CD14-positive monocyte (primary cell): ENCODE data around the gene INTS3. TPM values are rescaled to one million over a fixed set of nuclear protein-coding genes. Genes with fewer than 3 reads are reported as not detected.

ENCODE experiments used
- DNase-seq, 3 donors: peaks; one replicate each; pipeline ENCODE4 v3.0.0-alpha.2; 2011 to 2022
- H2AFZ ChIP-seq: 2 replicates; pipeline ENCODE4 v1.6.0; 2012; ENCODE audit warnings: mild to moderate bottlenecking, low read depth, low read length, inconsistent platforms; ENCODE audit not compliant: insufficient read depth, poor library complexity, severe bottlenecking
- H3K27ac ChIP-seq, 2 donors: 1 replicate in 1 of 2; 2 replicates in 1 of 2; pipeline ENCODE4 v1.5.1; 2012 to 2013; ENCODE audit warnings: low read length in 2 of 2, control low read depth in 1 of 2, inconsistent platforms in 1 of 2, low read depth in 1 of 2, mild to moderate bottlenecking in 1 of 2
- H3K27me3 ChIP-seq, 2 donors: one replicate each; pipeline versions ENCODE4 v1.6.0 to v1.6.1; 2011 to 2013; ENCODE audit warnings: low read length in 2 of 2; ENCODE audit not compliant: control insufficient read depth in 2 of 2, insufficient read depth in 2 of 2
- H3K36me3 ChIP-seq, 2 donors: replicated peaks in 1 of 2; 1 replicate in 1 of 2; 2 replicates in 1 of 2; pipeline versions ENCODE4 v1.5.1 to v1.6.1; 2012 to 2013; ENCODE audit warnings: low read length in 2 of 2, control low read depth in 1 of 2, inconsistent platforms in 1 of 2, mild to moderate bottlenecking in 1 of 2; ENCODE audit not compliant: insufficient read depth in 2 of 2, control insufficient read depth in 1 of 2
- H3K4me1 ChIP-seq, 2 donors: 1 replicate in 1 of 2; 2 replicates in 1 of 2; pipeline versions ENCODE4 v1.5.1 to v1.6.1; 2012 to 2013; ENCODE audit warnings: low read length in 2 of 2, control low read depth in 1 of 2, inconsistent platforms in 1 of 2, mild to moderate bottlenecking in 1 of 2, moderate library complexity in 1 of 2; ENCODE audit not compliant: insufficient read depth in 2 of 2, control insufficient read depth in 1 of 2
- H3K4me2 ChIP-seq: replicated peaks from 2 replicates; pipeline ENCODE3; 2012; ENCODE audit warnings: low read length, moderate library complexity, mild to moderate bottlenecking; ENCODE audit not compliant: poor library complexity, severe bottlenecking; ENCODE audit errors: extremely low read depth
- H3K4me3 ChIP-seq, 3 experiments: fragments of 200-600 bp in 1 of 3; sonication (generic) in 1 of 3; replicated peaks in 1 of 3; 1 replicate in 2 of 3; 2 replicates in 1 of 3; pipeline ENCODE4 v1.5.1; 2011 to 2013; ENCODE audit warnings: low read length in 3 of 3, mild to moderate bottlenecking in 3 of 3, control low read depth in 2 of 3, low read depth in 2 of 3, inconsistent platforms in 1 of 3, moderate library complexity in 1 of 3
- H3K79me2 ChIP-seq: 2 replicates; pipeline ENCODE4 v1.6.0; 2012; ENCODE audit warnings: mild to moderate bottlenecking, control low read depth, inconsistent platforms, low read length, moderate library complexity; ENCODE audit not compliant: insufficient read depth
- H3K9ac ChIP-seq: 2 replicates; pipeline ENCODE4 v1.6.0; 2017; ENCODE audit warnings: low read length, mild to moderate bottlenecking; ENCODE audit not compliant: insufficient read depth, poor library complexity, severe bottlenecking
- H3K9me3 ChIP-seq, 2 donors: replicated peaks in 1 of 2; 1 replicate in 1 of 2; 2 replicates in 1 of 2; pipeline versions ENCODE4 v1.5.1 to v1.6.1; 2012 to 2013; ENCODE audit warnings: low read length in 2 of 2, control low read depth in 1 of 2; ENCODE audit not compliant: control insufficient read depth in 1 of 2, insufficient read depth in 1 of 2
- H4K20me1 ChIP-seq: 2 replicates; pipeline ENCODE4 v1.6.0; 2012; ENCODE audit warnings: mild to moderate bottlenecking, low read length, control low read depth, moderate library complexity; ENCODE audit not compliant: insufficient read depth
- H3K27ac Mint-ChIP-seq, 7 donors: one replicate each; pipeline ENCODE4 v1.8.0; 2020; ENCODE audit warnings: mild to moderate bottlenecking in 7 of 7, mixed read lengths in 7 of 7, moderate library complexity in 6 of 7, inconsistent platforms in 2 of 7
- H3K27me3 Mint-ChIP-seq, 3 donors: one replicate each; pipeline ENCODE4 v1.8.0; 2021 to 2022; ENCODE audit warnings: low read depth in 3 of 3, mild to moderate bottlenecking in 3 of 3, mixed read lengths in 3 of 3, moderate library complexity in 3 of 3, inconsistent platforms in 1 of 3
- H3K36me3 Mint-ChIP-seq, 2 donors: one replicate each; pipeline ENCODE4 v1.8.0; 2020; ENCODE audit warnings: mixed read lengths in 2 of 2, inconsistent platforms in 1 of 2, mild to moderate bottlenecking in 1 of 2
- H3K4me1 Mint-ChIP-seq: one replicate; pipeline ENCODE4 v1.8.0; 2020; ENCODE audit warnings: mild to moderate bottlenecking, mixed read lengths
- H3K4me3 Mint-ChIP-seq, 2 donors: one replicate each; pipeline ENCODE4 v1.8.0; 2020; ENCODE audit warnings: mild to moderate bottlenecking in 2 of 2, mixed read lengths in 2 of 2, moderate library complexity in 1 of 2
- H3K9me3 Mint-ChIP-seq, 7 donors: one replicate each; pipeline ENCODE4 v1.8.0; 2020 to 2022; ENCODE audit warnings: mixed read lengths in 7 of 7, mild to moderate bottlenecking in 6 of 7, moderate library complexity in 6 of 7, inconsistent platforms in 2 of 7
- WGBS: methylation state at CpG from one replicate; pipeline ENCODE4 v1.1.5; 2013; ENCODE audit warnings: missing lambda C conversion rate; ENCODE audit not compliant: insufficient coverage; 5-methylcytosine and 5-hydroxymethylcytosine counted together
- intact Hi-C, 2 donors: fragments of 100-400 bp; cut with micrococcal nuclease; formaldehyde crosslinking; loops; one replicate each; pipeline versions ENCODE4 v1.15.0 to v1.15.1; 2023
- polyA plus RNA-seq, 3 donors: library from polyadenylated mRNA; depleted of rRNA in 1 of 3; unstranded in 2 of 3; stranded (reverse) in 1 of 3; fragments of 300-500 nt in 2 of 3; fragments of >200 nt in 1 of 3; fragmentation: Illumina TruSeq in 2 of 3; gene quantifications; 1 replicate in 2 of 3; 2 replicates in 1 of 3; pipeline ENCODE4 v1.2.3, GENCODE V29; 2012 to 2021
- TF ChIP-seq, protein P1 (sequence below): fragments of 200-600 bp; IDR thresholded peaks from one replicate; pipeline ENCODE4 v1.8.0; 2022; ENCODE audit warnings: antibody characterized with exemption, mild to moderate bottlenecking

The INTS3 gene
- polyA plus RNA-seq, 3 donors = 9.2 to 76.9 (median 15.9) TPM

- no peak overlapping the region for H3K4me3 ChIP-seq
- Mint-ChIP-seq H3K4me1 (peaks cover 32% of the 10 kb centered on the region), H3K9me3 (no peaks in the 10 kb centered on the region), H3K27ac (peak overlapping the region in 1 of 7 donors; percentile 26), H3K4me3 (no peak overlapping the region), H3K36me3 (peaks cover 3 to 12% of the 10 kb centered on the region in 2 donors), H3K27me3 (peaks cover 1 to 2% (median 2%) of the 10 kb centered on the region in 3 donors)
- no peak overlapping the region for H2AFZ ChIP-seq
- H3K9ac ChIP-seq = no peak overlapping the region
- H3K27me3 ChIP-seq = no peaks in the 10 kb centered on the region
- DNase-seq = no peak
- no peaks in the 10 kb centered on the region for H3K9me3 ChIP-seq
- no peaks in the 10 kb centered on the region for H3K79me2 ChIP-seq
- TF ChIP-seq, protein P1, sequence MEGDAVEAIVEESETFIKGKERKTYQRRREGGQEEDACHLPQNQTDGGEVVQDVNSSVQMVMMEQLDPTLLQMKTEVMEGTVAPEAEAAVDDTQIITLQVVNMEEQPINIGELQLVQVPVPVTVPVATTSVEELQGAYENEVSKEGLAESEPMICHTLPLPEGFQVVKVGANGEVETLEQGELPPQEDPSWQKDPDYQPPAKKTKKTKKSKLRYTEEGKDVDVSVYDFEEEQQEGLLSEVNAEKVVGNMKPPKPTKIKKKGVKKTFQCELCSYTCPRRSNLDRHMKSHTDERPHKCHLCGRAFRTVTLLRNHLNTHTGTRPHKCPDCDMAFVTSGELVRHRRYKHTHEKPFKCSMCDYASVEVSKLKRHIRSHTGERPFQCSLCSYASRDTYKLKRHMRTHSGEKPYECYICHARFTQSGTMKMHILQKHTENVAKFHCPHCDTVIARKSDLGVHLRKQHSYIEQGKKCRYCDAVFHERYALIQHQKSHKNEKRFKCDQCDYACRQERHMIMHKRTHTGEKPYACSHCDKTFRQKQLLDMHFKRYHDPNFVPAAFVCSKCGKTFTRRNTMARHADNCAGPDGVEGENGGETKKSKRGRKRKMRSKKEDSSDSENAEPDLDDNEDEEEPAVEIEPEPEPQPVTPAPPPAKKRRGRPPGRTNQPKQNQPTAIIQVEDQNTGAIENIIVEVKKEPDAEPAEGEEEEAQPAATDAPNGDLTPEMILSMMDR = no peak
- no peak overlapping the region for H3K4me2 ChIP-seq
- no peaks in the 10 kb centered on the region for H3K36me3 ChIP-seq
- H3K27ac ChIP-seq = no peak overlapping the region
- H4K20me1 ChIP-seq = no peaks in the 10 kb centered on the region
- peaks cover 23 to 25% of the 10 kb centered on the region in 2 donors for H3K4me1 ChIP-seq
- WGBS = 89% methylated on average over 14 of the region's 18 CpGs
- intact Hi-C loops = loop anchor here (5.0 kb wide), 1 partner anchor 192 kb away; the partner anchor contains the start of gene RAB13 (in 2 of the 2)
Measured at GRCh38 chr1:153795330-153795837, 67.5 kb downstream of the INTS3 start.

DNA sequence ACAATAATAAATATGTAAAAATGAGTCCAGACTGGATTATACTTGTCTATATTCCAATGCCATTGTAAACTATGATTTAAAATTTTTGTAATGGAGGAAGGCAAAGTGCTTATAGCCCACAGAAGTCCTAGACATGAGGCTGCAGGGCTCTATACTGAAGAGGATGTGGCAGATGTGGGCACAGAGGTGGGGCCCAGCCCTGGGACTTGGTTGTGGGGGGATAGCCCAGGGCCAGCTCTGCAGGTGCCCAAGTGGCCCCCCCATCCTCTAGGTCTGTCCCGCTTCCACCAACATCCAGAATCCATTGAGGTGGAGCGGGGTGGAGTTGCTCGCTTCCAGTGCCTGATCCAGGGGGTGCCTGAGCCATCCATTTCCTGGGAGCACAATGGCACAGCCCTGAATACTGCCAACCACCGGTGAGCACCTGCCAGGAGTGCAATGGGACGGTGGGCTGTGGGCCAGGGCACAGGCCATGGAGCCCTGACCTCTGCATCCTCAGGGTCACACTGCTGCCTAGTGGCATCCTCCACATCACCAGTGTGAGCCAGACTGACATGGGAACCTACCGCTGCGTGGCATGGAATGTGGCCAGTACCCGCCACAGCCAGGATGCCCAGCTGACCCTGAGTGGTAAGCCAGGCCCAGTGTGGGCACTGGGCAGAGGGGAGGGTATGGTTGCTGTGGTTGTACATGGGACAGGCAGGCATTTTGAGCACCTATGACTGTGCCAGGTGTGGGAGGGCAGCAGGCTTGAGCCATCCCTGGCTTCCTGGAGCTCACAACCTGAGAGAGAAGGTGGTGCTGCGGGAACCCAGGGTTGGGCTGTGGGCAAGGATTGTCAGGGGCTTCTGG, 68.3 kb downstream of the INTS3 start:
- peaks cover 1 to 2% (median 2%) of the 10 kb centered on the region in 3 donors for H3K27me3 Mint-ChIP-seq
- peaks cover 25% of the 10 kb centered on the region for H3K4me1 Mint-ChIP-seq
- no peak overlapping the region for H3K27ac ChIP-seq
- H3K79me2 ChIP-seq = no peaks in the 10 kb centered on the region
- no peak overlapping the region for H3K4me3 Mint-ChIP-seq
- H2AFZ ChIP-seq = no peak overlapping the region
- H3K9me3 ChIP-seq = no peaks in the 10 kb centered on the region
- DNase-seq = no peak
- H3K9ac ChIP-seq = no peak overlapping the region
- H3K4me2 ChIP-seq = no peak overlapping the region
- peaks cover 0 to 3% (median 0%) of the 10 kb centered on the region in 7 donors for H3K9me3 Mint-ChIP-seq
- H3K4me3 ChIP-seq = no peak overlapping the region
- no peaks in the 10 kb centered on the region for H3K27me3 ChIP-seq
- TF ChIP-seq, protein P1 = no peak
- 85% methylated on average over 9 of the region's 9 CpGs for WGBS
- peak overlapping the region in 3 of 7 donors; percentile 16 to 67 (median 26) for H3K27ac Mint-ChIP-seq
- H3K36me3 Mint-ChIP-seq = peaks cover 7 to 12% of the 10 kb centered on the region in 2 donors
- intact Hi-C loops = loop anchor here (5.0 kb wide), 1 partner anchor 191 kb away; the partner anchor contains the start of gene RAB13 (in 2 of the 2)
- H4K20me1 ChIP-seq = no peaks in the 10 kb centered on the region
- peaks cover 16 to 19% of the 10 kb centered on the region in 2 donors for H3K4me1 ChIP-seq
- no peaks in the 10 kb centered on the region for H3K36me3 ChIP-seq
